Pulmonary artery endothelial cell (primary cell): ENCODE measurements around the gene RBM39. TPM values are rescaled to one million over a fixed set of nuclear protein-coding genes. Genes with fewer than 3 reads are reported as not detected.
"Not testable (repeated sequence)": the region's sequence is repeated elsewhere in the genome, so short reads cannot be mapped to it uniquely, and the experiment has no call there.

ENCODE experiments used
- DNase-seq: peaks from one replicate; pipeline ENCODE4 v3.0.0-alpha.2; 2011; ENCODE audit warnings: low read depth, low spot score
- total RNA-seq: library from RNA; depleted of rRNA; stranded (reverse); fragments of >200 nt; gene quantifications from 2 replicates; pipeline ENCODE4 v1.2.3, GENCODE V29; 2014

Gene RBM39
- 247 and 325 TPM in 2 replicates for total RNA-seq

- peak; percentile 99 for DNase-seq
Observed at GRCh38 chr20:35741892-35742740, at the start of gene RBM39. TSS of gene RBM39 (minus strand) at chr20:35742260. CDS start at chr20:35740874, 1,386 bp downstream.

- DNase-seq: no peak
Observed at GRCh38 chr20:35791821-35792220, 49.8 kb upstream of the RBM39 start.

- DNase-seq: no peak
Observed at GRCh38 chr20:35791097-35791496, 49.0 kb upstream of the RBM39 start.

GRCh38 chr20:35788796-35789195 lies 46.7 kb upstream of the RBM39 start:
- no peak for DNase-seq

- not testable (repeated sequence) for DNase-seq
Observed at GRCh38 chr20:35785541-35785940, 43.5 kb upstream of the RBM39 start.

- not testable (repeated sequence) for DNase-seq
Observed at GRCh38 chr20:35783811-35784210, 41.8 kb upstream of the RBM39 start.

- DNase-seq: no peak
Observed at GRCh38 chr20:35776513-35777101, 34.5 kb upstream of the RBM39 start.

GRCh38 chr20:35774391-35774790 lies 32.3 kb upstream of the RBM39 start:
- DNase-seq: no peak

- no peak for DNase-seq
Observed at GRCh38 chr20:35773154-35773751, 31.2 kb upstream of the RBM39 start.

GRCh38 chr20:35772563-35773058 lies 30.6 kb upstream of the RBM39 start:
- no peak for DNase-seq

- peak; percentile 88 for DNase-seq
Observed at GRCh38 chr20:35771689-35772562, 29.9 kb upstream of the RBM39 start, which contains the start of gene PHF20. TSS of gene PHF20 (plus strand) at chr20:35772015. CDS start at chr20:35801523, 29,508 bp downstream.

- no peak for DNase-seq
Observed at GRCh38 chr20:35771367-35771688, 29.3 kb upstream of the RBM39 start.

GRCh38 chr20:35768731-35769664 lies 26.9 kb upstream of the RBM39 start:
- DNase-seq: peak; percentile 92

- DNase-seq: peak; percentile 69
Observed at GRCh38 chr20:35767683-35768481, 25.8 kb upstream of the RBM39 start.

- no peak for DNase-seq
Observed at GRCh38 chr20:35766843-35767242, 24.8 kb upstream of the RBM39 start.

GRCh38 chr20:35764936-35765335 lies 22.9 kb upstream of the RBM39 start:
- DNase-seq: not testable (repeated sequence)

- no peak for DNase-seq
Observed at GRCh38 chr20:35762461-35762860, 20.4 kb upstream of the RBM39 start.

GRCh38 chr20:35761548-35761947 lies 19.5 kb upstream of the RBM39 start:
- DNase-seq: not testable (repeated sequence)

- no peak for DNase-seq
Observed at GRCh38 chr20:35757098-35757705, 15.1 kb upstream of the RBM39 start.
